NCI-H526 (cell line): ENCODE results near the gene OR5M11.
"Not testable (repeated sequence)": the region's sequence is repeated elsewhere in the genome, so short reads cannot be mapped to it uniquely, and the experiment has no call there.

Experiments used
- DNase-seq, 2 experiments: peaks; one replicate each; lab custom pipeline; 2025; lab: John Stamatoyannopoulos, UW

OR5M11 gene

DNA sequence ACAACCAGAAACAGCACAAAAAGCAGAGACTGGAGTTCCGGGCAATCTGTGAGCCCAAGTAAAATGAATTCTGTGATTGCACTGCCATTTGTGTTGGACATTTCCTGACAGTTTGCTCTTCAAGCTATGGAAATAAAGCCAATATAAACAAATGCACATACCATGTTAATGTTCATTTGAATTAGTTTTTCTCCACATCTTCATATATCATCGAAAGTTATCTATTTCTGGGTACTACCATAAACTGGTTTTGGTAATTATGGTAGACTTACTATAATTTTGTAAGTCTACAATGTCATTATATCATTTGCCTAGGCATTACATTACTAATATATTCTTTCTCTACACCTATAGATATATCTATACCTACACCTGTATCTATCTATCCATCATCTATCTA is at the start of gene OR5M11:
OR5M11 (minus strand) TSS at position 101 of the 400 bp plus-strand sequence; CDS start at position 101, 0 bp downstream.
- no peak for DNase-seq

DNA sequence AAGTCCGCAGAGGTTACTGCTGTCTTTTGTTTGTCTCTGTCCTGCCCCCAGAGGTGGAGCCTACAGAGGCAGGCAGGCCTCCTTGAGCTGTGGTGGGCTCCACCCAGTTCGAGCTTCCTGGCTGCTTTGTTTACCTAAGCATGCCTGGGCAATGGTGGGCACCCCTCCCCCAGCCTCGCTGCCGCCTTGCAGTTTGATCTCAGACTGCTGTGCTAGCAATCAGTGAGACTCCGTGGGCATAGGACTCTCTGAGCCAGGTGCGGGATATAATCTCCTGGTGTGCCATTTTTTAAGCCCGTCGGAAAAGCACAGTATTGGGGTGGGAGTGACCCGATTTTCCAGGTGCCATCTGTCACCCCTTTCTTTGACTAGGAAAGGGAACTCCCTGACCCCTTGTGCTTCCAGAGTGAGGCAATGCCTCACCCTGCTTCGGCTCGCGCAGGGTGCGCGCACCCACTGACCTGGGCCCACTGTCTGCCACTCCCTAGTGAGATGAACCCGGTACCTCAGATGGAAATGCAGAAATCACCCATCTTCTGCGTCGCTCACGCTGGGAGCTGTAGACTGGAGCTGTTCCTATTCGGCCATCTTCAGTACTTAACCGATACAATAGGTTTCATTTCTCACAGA is 49.1 kb upstream of the OR5M11 start:
- DNase-seq: not testable (repeated sequence)

DNA sequence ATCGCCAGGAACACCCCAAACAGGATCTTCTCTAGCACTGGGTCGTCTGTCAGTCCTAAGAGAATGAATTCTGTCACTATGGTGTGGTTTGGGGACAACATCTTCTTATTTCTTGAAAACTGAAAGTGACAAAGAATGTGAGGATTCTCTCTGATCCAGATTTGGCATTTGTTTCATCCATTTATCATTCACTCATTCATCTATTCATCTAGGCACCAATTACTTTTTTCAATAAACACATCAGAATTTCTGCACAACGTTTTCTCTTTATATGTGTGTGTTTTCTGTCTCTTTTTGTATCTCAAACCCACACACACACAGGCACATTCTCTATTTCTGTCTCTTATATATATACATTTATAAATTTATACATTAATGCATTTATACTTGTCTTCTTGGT is 34.6 kb upstream of the OR5M11 start, which contains the start of gene OR5M10:
OR5M10 (minus strand) TSS at position 101 of the 400 bp plus-strand sequence; CDS start at position 101, 0 bp downstream.
- no peak for DNase-seq

DNA sequence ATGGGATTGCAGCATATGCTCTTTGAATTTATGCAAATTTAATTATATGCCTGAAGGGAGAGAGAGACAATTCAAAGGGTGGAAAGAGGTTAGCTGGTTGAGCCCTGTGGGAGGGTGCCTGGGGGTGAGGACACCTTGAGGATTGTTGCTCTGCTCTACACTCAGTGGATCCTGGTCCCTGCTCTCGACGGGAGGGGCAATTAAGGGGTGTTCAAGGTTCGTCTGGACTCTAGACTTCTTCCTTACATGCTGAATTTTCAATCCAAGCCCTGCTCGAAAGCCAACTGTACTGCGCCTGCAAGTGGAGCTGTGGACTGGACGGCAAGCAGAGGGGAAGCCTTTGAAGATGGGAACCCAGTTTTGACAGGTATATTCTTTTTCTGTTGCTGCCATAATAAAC is 15.5 kb upstream of the OR5M11 start:
- DNase-seq: no peak

DNA sequence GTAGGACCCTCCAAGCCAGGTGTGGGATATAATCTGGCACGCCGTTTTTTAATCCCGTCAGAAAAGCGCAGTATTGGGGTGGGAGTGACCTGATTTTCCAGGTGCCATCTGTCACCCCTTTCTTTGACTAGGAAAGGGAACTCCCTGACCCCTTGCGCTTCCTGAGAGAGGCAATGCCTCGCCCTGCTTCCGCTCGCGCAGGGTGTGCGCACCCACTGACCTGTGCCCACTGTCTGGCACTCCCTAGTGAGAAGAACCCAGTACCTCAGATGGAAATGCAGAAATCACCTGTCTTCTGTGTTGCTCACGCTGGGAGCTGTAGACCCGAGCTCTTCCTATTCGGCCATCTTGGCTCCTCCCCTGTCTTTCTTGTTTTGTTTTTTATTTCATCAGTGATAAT is 11.6 kb upstream of the OR5M11 start:
- DNase-seq: not testable (repeated sequence)

DNA sequence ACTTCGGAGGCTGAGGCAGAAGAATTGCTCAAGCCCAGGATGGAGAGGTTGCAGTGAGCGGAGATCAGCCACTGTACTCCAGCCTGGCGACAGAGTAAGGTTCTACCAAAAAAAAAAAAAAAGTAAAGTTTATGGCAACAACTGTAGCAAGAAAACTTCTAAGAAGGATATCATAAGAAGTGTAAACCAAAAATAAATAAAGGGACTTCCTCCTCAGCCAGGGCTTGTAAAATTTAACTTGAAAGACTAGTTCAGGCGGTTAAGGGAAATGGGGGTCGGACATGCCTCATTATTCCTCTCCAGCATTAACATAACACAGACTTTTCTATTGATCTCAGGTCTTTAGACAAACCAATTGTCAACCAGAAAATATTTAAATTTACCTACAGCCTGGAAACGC is 2.5 kb upstream of the OR5M11 start:
- DNase-seq: no peak

DNA sequence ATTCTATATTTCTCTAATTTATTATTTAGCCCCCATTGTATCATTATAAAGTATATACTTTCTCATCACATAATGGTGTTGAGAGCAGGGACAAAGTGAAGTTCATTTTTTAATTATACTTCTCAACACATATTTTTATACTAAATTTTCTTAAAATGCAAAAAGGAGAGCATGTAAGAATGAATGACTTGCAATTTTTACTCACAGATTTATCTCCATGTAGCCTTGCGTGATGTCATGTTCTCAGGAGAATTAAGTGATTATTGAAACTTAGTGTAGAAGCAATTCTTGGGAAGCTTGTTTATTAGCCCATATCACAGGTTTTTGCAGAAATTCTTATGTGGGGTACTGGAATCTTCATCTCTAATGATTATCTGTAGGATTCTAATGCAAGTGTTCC is 682 bp upstream of the OR5M11 start:
- DNase-seq: no peak

DNA sequence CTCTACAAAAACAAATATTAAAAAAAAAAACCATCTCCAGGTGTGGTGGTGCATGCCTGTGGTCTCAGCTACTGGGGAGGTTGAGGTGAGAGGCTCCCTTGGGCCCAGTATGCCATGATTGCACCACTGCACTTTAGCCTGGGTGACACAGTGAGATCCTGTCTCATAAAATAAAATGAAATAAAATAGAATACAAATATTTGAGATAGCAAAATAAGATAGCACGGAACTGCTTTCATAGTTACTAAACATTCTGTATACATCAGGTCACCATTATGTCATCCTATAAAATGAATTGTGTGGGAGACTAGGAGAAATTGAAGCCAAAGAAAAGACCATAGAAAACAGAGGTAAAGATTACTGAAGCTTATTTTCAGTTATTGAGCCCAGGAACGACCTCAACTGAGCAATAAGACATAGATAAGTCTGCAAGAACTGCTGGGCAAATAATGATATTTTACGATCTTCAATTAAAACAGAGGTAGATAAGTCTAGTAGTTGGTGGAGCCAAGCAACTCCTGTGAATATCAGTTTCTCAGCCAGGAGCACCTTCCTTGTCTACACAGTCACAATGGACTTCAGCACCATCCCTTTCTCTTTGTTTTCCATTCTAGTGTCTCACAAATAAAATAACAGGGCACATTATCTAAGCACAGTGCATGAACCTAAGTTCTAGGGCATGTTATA is 9.9 kb downstream of the OR5M11 start:
- no peak for DNase-seq

DNA sequence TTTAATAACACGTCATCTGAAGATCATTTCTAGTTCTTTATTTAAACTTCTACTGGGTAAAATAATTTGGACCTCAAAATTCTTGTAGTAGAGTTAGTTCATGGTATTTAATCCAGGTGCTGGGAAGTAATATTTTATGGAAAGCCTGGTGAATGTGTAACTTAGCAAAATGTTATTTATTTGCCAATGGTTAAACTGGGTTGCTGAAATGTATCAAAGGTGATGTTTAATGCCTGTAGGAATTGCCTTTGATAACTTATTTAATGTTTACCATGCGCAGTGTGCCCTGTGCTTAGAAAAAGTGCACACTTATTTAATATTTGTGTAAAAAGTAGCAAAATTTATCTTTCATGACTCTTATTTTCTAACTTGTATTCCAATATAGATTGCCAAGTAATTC is 11.2 kb downstream of the OR5M11 start:
- no peak for DNase-seq

DNA sequence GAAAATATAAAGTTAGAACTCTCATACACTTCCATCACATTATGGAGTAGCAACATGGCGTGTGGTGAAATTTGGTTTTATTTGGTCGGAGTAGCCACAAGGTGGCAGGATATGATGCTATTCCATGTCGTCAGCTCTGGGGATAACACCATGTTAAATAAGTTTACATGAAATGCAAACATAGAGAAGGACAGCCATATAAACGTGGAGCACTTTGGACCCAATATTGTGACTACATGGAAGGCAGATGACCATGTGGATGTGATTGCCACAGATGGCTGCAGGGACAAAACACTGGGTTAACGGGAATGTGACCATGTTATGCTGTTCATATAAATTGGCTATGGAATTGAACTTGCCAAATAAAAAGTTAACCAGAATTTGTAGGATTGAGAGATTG is 21.0 kb downstream of the OR5M11 start:
- DNase-seq: peak in 1 of 2 experiments; percentile 33

DNA sequence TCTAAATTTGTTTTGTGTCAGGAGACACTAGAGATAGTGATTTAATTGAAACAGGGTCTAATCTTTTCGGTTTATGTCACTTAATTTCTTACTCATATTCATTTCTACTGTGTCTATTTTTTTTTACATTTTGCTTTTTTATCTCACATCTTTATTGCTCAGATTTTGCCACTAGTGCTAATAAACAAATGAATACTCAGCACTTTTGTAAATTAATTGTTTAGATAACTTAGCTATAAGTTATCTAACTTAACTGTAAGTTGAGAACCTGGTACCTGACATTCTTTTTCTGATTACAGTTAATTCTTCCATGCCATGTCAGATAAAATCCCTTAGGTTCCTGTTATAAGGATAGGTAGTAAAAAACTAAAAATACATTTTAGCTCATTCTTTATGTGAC is 29.8 kb downstream of the OR5M11 start:
- no peak for DNase-seq

DNA sequence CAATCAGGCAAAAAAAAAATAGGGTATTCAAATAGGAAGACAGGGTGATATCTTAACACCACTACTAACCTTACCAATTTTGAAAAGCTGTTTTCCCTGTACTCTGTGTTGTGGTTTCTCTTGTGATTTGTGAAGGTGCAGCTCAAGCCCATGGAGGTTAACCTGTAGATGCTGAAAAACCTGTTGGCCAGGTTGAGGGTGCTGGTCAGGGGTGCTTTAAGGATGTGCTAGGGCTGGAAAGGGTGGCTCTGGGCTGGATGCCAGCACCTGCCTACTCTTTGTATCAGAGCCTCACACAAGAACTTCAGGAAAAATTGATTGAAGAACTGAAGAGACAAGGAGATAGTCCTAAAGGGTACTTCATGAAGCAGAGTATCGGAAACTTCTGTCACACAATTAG is 33.6 kb downstream of the OR5M11 start:
- no peak for DNase-seq

DNA sequence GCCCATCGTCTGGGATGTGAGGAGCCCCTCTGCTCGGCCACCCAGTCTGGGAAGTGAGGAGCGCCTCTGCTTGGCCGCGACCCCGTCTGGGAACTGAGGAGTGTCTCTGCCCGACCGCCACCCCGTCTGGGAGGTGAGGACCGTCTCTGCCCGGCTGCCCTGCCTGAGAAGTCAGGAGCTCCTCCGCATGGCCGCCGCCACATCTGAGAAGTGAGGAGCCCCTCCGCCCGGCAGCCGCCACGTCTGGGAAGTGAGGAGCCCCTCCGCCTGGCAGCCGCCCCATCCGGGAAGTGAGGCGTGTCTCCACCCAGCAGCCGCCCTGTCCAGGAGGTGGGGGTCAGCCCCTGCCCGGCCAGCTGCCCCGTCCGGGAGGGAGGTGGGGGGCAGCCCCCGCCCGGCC is 46.0 kb downstream of the OR5M11 start:
- DNase-seq: no peak

DNA sequence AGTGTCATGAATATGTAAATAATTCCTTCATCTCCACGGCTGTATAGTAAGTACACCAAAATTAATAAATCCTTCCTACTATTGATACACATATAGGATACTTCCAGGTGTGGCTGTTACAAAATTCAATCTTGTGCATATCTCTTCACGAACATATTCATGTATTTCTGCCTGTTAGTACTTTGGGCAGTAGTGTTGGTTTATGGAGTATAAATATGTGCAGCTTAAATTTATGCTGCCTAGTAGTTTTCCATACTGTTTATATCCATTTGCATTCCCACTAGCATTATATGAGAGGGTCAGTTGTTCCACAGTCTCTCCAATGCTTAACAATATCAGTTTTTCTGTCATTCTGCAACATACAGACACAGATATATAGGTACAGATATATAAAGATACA is 47.9 kb downstream of the OR5M11 start:
- DNase-seq: no peak
